Renal cortex interstitium (tissue), 11 donors: Measurements from ENCODE around the gene CREB3L2. TPM values are rescaled to one million over a fixed set of nuclear protein-coding genes. Genes with fewer than 3 reads are reported as not detected.
"Not testable (repeated sequence)": the region's sequence is repeated elsewhere in the genome, so short reads cannot be mapped to it uniquely, and the experiment has no call there.

Source experiments
- DNase-seq, 11 donors: peaks; one replicate each; pipeline ENCODE4 v3.0.0-alpha.2; 2013; ENCODE audit warnings: low read depth in 9 of 11, low spot score in 4 of 11; ENCODE audit errors: extremely low read depth in 1 of 11
- polyA plus RNA-seq, 3 donors: library from polyadenylated mRNA; unstranded; fragments of 120-200 nt; gene quantifications; one replicate each; pipeline ENCODE4 v1.2.1, GENCODE V29; 2013; ENCODE audit not compliant: insufficient read length in 3 of 3

Gene CREB3L2
- polyA plus RNA-seq, 3 donors, result 52.0 to 56.7 (median 53.1) TPM

GRCh38 chr7:137981175-137981574 is 20.7 kb downstream of the CREB3L2 start:
- DNase-seq, result no peak

- DNase-seq, result no peak
Measured at GRCh38 chr7:137980308-137980707, 21.6 kb downstream of the CREB3L2 start.

GRCh38 chr7:137978464-137979237 is 23.2 kb downstream of the CREB3L2 start:
- DNase-seq, result no peak

GRCh38 chr7:137977173-137977572 is 24.7 kb downstream of the CREB3L2 start:
- DNase-seq, result no peak

- DNase-seq, result no peak
Measured at GRCh38 chr7:137976696-137977095, 25.2 kb downstream of the CREB3L2 start.

GRCh38 chr7:137976232-137976631 is 25.7 kb downstream of the CREB3L2 start:
- no peak for DNase-seq

- DNase-seq, result peak in 2 of 11 donors; percentile 31 to 33
Measured at GRCh38 chr7:137975768-137976167, 26.1 kb downstream of the CREB3L2 start.

- DNase-seq, result no peak
Measured at GRCh38 chr7:137975221-137975620, 26.7 kb downstream of the CREB3L2 start.

- no peak for DNase-seq
Measured at GRCh38 chr7:137974766-137975165, 27.1 kb downstream of the CREB3L2 start.

GRCh38 chr7:137970253-137970975 is 31.5 kb downstream of the CREB3L2 start:
- no peak for DNase-seq

GRCh38 chr7:137969828-137970227 is 32.1 kb downstream of the CREB3L2 start:
- DNase-seq, result no peak

- no peak for DNase-seq
Measured at GRCh38 chr7:137968890-137969289, 33.0 kb downstream of the CREB3L2 start.

- DNase-seq, result not testable (repeated sequence)
Measured at GRCh38 chr7:137968339-137968738, 33.5 kb downstream of the CREB3L2 start.

GRCh38 chr7:137967143-137968018 is 34.5 kb downstream of the CREB3L2 start:
- DNase-seq, result no peak

GRCh38 chr7:137966641-137967142 is 35.2 kb downstream of the CREB3L2 start:
- DNase-seq, result no peak

- no peak for DNase-seq
Measured at GRCh38 chr7:137965942-137966640, 35.8 kb downstream of the CREB3L2 start.

- DNase-seq, result no peak
Measured at GRCh38 chr7:137964824-137965545, 36.9 kb downstream of the CREB3L2 start.

GRCh38 chr7:137962875-137963507 is 38.9 kb downstream of the CREB3L2 start:
- no peak for DNase-seq
